GM12873 (cell line): ENCODE data around the gene HTRA3.

Experiments used
- CTCF ChIP-seq: IDR thresholded peaks from 2 replicates; pipeline ENCODE4 v1.5.1; 2012; ENCODE audit warnings: low read depth, mild to moderate bottlenecking, moderate library complexity, low read length, control low read depth; ENCODE audit not compliant: insufficient read depth; ENCODE audit errors: missing control alignments

HTRA3 gene

DNA sequence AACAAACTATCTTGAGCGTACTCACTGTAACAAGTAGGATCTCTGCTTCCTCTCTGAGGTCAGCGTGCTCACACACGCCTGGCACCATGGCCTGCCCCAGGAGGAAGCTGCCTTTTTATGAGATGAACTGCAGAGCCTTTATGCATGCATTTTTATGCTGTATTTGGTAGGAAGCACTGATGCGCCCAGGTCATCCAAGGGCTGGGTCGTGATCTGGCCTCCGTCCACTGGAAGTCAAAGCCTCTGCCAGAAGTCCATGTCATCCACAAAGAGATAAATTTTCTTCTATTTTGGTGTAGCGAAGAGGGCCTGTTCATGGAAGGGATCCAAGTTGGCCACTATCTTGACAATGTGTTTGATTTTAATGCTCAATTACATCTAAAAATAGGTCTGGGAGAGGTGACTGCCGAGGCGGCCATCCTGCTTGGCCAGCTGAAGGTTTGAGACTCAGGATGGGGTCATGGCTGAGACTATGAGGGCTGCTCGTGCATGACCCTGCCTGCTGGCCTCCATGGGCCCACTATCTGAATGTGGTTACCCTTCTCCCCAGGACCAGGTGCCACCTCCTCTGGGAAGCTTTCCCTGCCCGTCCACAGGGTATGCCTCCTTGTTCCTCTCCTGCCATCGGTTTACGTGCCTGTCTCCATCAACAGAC, 50.3 kb downstream of the HTRA3 start:
- TF ChIP-seq CTCF, result no peak

DNA sequence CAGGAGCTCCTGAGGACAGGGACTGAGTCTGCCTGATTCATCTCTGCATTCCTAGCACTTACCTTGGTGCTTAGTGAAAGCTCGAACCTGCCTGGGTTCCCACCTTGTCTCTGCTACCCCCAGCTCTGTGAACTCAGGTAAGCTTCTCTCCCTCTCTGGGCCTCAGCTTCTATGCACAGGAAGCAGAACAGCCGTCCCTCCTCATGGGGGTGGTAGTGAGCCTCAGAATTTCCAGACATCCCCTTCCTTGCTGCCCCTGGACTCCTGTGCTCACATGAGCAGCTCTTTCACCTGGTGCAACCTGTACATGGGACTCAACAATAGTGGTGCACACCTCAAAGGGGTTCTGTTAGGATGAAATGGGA, 50.8 kb downstream of the HTRA3 start:
- TF ChIP-seq CTCF, result peak; percentile 47

DNA sequence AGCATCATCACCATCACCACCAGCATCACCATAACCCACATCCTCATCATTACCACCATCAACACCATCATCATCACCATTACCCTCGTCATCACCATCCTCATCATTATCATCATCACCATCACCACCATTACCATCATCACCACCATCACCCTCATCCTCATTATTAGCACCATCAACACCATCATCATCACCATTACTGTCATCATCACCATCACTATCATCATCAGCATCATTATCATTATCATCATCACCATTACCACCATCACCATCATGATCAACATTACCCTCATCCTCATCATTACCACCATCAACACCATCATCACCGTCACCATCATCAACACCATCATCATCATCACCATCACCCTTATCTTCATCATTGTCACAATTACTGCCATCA, 51.7 kb downstream of the HTRA3 start:
- no peak for TF ChIP-seq CTCF

DNA sequence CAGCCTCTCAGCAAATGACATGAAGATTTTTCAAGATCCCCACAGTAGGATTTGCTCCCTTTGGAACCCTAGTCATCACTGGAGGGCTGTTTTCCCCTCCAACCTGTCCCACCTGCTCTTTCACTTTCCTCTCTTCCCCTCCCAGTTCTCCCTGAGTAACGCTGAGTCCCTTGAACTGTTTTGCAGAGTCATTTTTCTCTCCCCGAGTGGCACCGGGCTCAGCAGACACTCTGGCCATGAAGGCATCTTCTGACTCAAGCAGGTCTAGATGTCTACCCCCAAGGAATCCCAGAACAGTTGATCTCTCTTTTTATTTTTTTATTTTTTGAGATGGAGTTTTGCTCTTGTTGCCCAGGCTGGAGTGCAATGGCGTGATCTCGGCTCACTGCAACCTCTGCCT, 52.2 kb downstream of the HTRA3 start:
- TF ChIP-seq CTCF, result no peak

DNA sequence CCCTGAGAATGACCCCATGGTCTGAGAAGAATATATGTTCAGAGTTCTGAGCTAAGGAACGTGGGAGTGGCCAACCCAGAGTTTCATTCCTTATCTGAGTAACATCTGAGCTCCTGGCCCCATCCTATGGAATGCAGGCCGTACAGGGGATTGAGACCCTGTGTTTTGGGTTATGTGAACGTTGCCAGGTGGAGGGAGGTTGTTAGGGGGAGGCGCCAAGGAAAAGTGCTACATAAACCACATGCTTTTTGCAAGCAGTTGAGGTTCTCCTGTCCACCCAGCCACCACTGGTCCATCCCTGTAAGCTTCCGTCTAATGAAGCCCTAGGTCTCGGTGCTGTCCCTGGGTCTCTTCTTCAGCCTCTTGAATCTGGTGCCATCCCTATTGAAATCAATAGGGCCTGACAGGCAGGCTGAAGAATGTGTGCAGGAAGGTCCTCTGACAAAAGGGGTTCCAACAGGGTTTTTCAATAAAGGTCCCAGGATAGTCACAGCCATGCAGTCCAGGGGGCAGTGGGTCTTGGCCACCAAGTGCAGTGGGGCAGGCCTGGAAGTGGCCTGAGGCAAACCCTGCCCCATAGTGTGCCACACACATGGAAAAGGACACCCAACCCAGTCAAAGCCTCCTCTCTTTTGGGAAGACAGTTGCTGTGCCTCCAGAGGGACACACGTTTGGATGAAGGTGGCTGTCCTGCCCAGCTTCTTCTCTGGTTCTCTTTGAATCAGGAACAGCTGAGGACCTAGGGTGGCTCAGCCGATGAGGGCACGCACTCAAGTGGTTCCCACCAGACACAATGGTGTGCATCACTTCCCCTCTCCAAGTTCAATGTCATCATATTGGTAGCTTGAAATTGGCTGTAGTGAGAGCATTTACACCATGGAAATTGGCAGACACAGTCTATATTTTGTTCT, 53.5 kb downstream of the HTRA3 start:
- TF ChIP-seq CTCF, result no peak

- no peak for TF ChIP-seq CTCF
Measured at GRCh38 chr4:8323947-8324555, 54.5 kb downstream of the HTRA3 start.

DNA sequence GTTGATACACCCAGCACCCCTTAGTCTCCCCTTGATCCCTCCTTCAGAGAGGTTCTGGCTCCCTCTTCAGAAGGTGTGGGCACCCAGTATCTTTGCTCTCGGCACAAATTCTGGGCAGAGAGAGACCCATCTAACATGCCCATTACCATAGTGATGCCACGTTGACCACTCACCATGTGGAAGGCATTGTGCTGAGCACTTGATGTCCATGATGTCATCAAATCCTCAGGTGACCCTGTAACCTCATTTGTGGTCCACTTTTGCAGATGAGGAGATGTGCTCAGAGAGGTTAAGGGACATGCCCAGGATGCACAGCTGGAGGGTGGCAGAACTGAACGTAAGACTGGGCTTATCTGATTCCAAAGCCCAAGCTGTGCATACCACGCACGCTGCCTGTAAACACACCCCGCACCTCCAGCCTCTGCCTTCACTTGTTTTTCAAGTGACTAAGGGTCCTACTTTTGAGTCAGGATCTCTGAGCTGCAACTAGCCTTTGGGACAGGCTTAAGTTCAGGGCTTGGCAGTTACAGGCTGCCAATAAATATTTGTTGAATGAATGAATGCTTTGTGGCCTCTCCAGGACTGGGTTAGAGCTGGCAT, 55.2 kb downstream of the HTRA3 start:
- no peak for TF ChIP-seq CTCF
